ES-I3 (cell line): ENCODE data around the gene CYTH2.

Source experiments
- H3K36me3 ChIP-seq: 2 replicates; pipeline ENCODE4 v1.6.1; 2013; ENCODE audit warnings: mild to moderate bottlenecking, low read length, control low read depth, moderate library complexity; ENCODE audit not compliant: insufficient read depth
- H3K4me1 ChIP-seq: 2 replicates; pipeline ENCODE4 v1.6.1; 2013; ENCODE audit warnings: mild to moderate bottlenecking, control low read depth, low read length; ENCODE audit not compliant: insufficient read depth
- H3K9ac ChIP-seq: 2 replicates; pipeline ENCODE4 v1.6.1; 2013; ENCODE audit warnings: low read depth, mild to moderate bottlenecking, low read length, moderate library complexity
- H3K9me3 ChIP-seq: 2 replicates; pipeline ENCODE4 v1.6.1; 2013; ENCODE audit warnings: mild to moderate bottlenecking, low read length, moderate library complexity; ENCODE audit not compliant: control insufficient read depth, insufficient read depth

Gene CYTH2

GRCh38 chr19:48489608-48490216 is 20.5 kb downstream of the CYTH2 start:
- H3K36me3 ChIP-seq = 0 out of 2 replicates have a peak, but pooled peaks cover 2% of the 10 kb centered on the region
- no peaks in the 10 kb centered on the region for H3K9me3 ChIP-seq
- 0 out of 2 replicates have a peak, but pooled peaks cover 6% of the 10 kb centered on the region for H3K4me1 ChIP-seq
- H3K9ac ChIP-seq = no peak overlapping the region; the same call in 1 of the 2 replicates

- Histone ChIP-seq H3K4me1 (0 out of 2 replicates have a peak, but pooled peaks cover 6% of the 10 kb centered on the region), H3K9ac (peak overlapping the region; percentile 52; the same call in 1 of the 2 replicates), H3K9me3 (no peaks in the 10 kb centered on the region), H3K36me3 (0 out of 2 replicates have a peak, but pooled peaks cover 2% of the 10 kb centered on the region)
Observed at GRCh38 chr19:48490981-48491792, 22.0 kb downstream of the CYTH2 start.

- 0 out of 2 replicates have a peak, but pooled peaks cover 6% of the 10 kb centered on the region for H3K4me1 ChIP-seq
- 0 out of 2 replicates have a peak, but pooled peaks cover 2% of the 10 kb centered on the region for H3K36me3 ChIP-seq
- H3K9me3 ChIP-seq = no peaks in the 10 kb centered on the region
- peak overlapping the region; percentile 46; the same call in 1 of the 2 replicates for H3K9ac ChIP-seq
Observed at GRCh38 chr19:48491793-48492123, 22.6 kb downstream of the CYTH2 start.

GRCh38 chr19:48492925-48493717 is 24.0 kb downstream of the CYTH2 start:
- no peaks in the 10 kb centered on the region for H3K9me3 ChIP-seq
- H3K9ac ChIP-seq = peak overlapping the region; percentile 75
- H3K36me3 ChIP-seq = no peaks in the 10 kb centered on the region
- 0 out of 2 replicates have a peak, but pooled peaks cover 6% of the 10 kb centered on the region for H3K4me1 ChIP-seq

- Histone ChIP-seq H3K9ac (peak overlapping the region; percentile 75), H3K9me3 (no peaks in the 10 kb centered on the region), H3K36me3 (no peaks in the 10 kb centered on the region), H3K4me1 (0 out of 2 replicates have a peak, but pooled peaks cover 6% of the 10 kb centered on the region)
Observed at GRCh38 chr19:48493718-48494401, 24.7 kb downstream of the CYTH2 start.

GRCh38 chr19:48495396-48495795 is 26.2 kb downstream of the CYTH2 start:
- Histone ChIP-seq H3K9me3 (no peaks in the 10 kb centered on the region), H3K36me3 (no peaks in the 10 kb centered on the region), H3K4me1 (0 out of 2 replicates have a peak, but pooled peaks cover 5% of the 10 kb centered on the region), H3K9ac (no peak overlapping the region)

GRCh38 chr19:48496959-48497727 is 28.0 kb downstream of the CYTH2 start:
- Histone ChIP-seq H3K9ac (no peak overlapping the region), H3K36me3 (no peaks in the 10 kb centered on the region), H3K4me1 (no peaks in the 10 kb centered on the region; the same call in 1 of the 2 replicates), H3K9me3 (no peaks in the 10 kb centered on the region)

- Histone ChIP-seq H3K9me3 (no peaks in the 10 kb centered on the region), H3K9ac (no peak overlapping the region), H3K36me3 (no peaks in the 10 kb centered on the region), H3K4me1 (no peaks in the 10 kb centered on the region; the same call in 1 of the 2 replicates)
Observed at GRCh38 chr19:48497728-48498594, 28.8 kb downstream of the CYTH2 start.

- no peaks in the 10 kb centered on the region for H3K9me3 ChIP-seq
- H3K9ac ChIP-seq = no peak overlapping the region
- H3K4me1 ChIP-seq = no peaks in the 10 kb centered on the region; the same call in 1 of the 2 replicates
- no peaks in the 10 kb centered on the region for H3K36me3 ChIP-seq
Observed at GRCh38 chr19:48498595-48499311, 29.6 kb downstream of the CYTH2 start.

- Histone ChIP-seq H3K36me3 (no peaks in the 10 kb centered on the region), H3K9ac (no peak overlapping the region), H3K9me3 (no peaks in the 10 kb centered on the region), H3K4me1 (no peaks in the 10 kb centered on the region; the same call in 1 of the 2 replicates)
Observed at GRCh38 chr19:48499316-48500090, 30.3 kb downstream of the CYTH2 start.

- peak overlapping the region; percentile 75 for H3K9ac ChIP-seq
- no peaks in the 10 kb centered on the region for H3K9me3 ChIP-seq
- no peaks in the 10 kb centered on the region; the same call in 1 of the 2 replicates for H3K4me1 ChIP-seq
- H3K36me3 ChIP-seq = no peaks in the 10 kb centered on the region
Observed at GRCh38 chr19:48500830-48501493, 31.8 kb downstream of the CYTH2 start.
